H1 (cell line): Measurements from ENCODE around the gene MAPRE2. TPM values are rescaled to one million over a fixed set of nuclear protein-coding genes. Genes with fewer than 3 reads are reported as not detected.

ENCODE experiments used
- MAFK ChIP-seq: IDR thresholded peaks from 2 replicates; pipeline ENCODE4 v1.6.1; 2012; ENCODE audit warnings: low read depth, mild to moderate bottlenecking, improper control_type of control experiment, low read length
- polyA plus RNA-seq, 7 experiments: library from polyadenylated mRNA; depleted of rRNA in 3 of 7; stranded (reverse) in 5 of 7; unstranded in 2 of 7; fragments of >200 nt in 5 of 7; fragments of 200-250 nt in 2 of 7; gene quantifications; 1 replicate in 5 of 7; 2 replicates in 1 of 7; 4 replicates in 1 of 7; pipeline versions ENCODE4 v1.2.1 to v1.2.3, GENCODE V29; 2011 to 2013; ENCODE audit warnings: missing spikeins in 2 of 7, mixed read lengths in 2 of 7
- total RNA-seq: library from RNA; stranded (reverse); fragmentation: NEBNext Ultra II Directional; extraction: Animal tissue kit (Norgen Biotek cat#: 25700); gene quantifications from 2 replicates; pipeline ENCODE4 v1.2.1, GENCODE V29; 2021

Gene MAPRE2
- total and polyA plus RNA-seq, 2 of the 8 experiments (the other 6 are each of a cell fraction or from before 2014, with no cell fraction given), result 32.6 to 33.1 TPM

- TF ChIP-seq MAFK, result no peak; the same call in 1 of the 2 replicates
These were observed at the start of gene MAPRE2 (continued) for GRCh38 chr18:35040988-35041814.
